H1 (cell line): Measurements from ENCODE around the gene CERS1. TPM values are rescaled to one million over a fixed set of nuclear protein-coding genes. Genes with fewer than 3 reads are reported as not detected.

Experiments used
- CTCF ChIA-PET: fragments of 300-600 bp; sonication (Branson Sonifier 250); formaldehyde crosslinking; loops from one replicate; lab custom pipeline; 2021; ENCODE audit not compliant: partially characterized antibody; lab: Charles Lee
- POLR2A ChIA-PET: fragments of 300-600 bp; sonication (Branson Sonifier 250); formaldehyde crosslinking; loops from one replicate; lab custom pipeline; 2021; ENCODE audit warnings: inconsistent platforms; ENCODE audit not compliant: partially characterized antibody; lab: Charles Lee
- DNase-seq, 2 experiments: peaks; one replicate each; pipeline versions ENCODE4 v3.0.0 to v3.0.0-alpha.2; 2010 to 2022; ENCODE audit warnings: low spot score in 2 of 2, low read depth in 1 of 2, mixed read lengths in 1 of 2
- FAIRE-seq: peaks from 2 replicates; lab custom pipeline; 2011; peaks lifted over from hg19 to GRCh38; lab: Jason Lieb, UNC
- H2AFZ ChIP-seq: 2 replicates; pipeline ENCODE4 v1.8.1; 2012; ENCODE audit warnings: low read length, inconsistent platforms
- H2AK5ac ChIP-seq: 2 replicates; pipeline ENCODE4 v1.6.1; 2013; ENCODE audit warnings: low read depth, low read length
- H2BK120ac ChIP-seq: replicated peaks from 2 replicates; pipeline ENCODE3; 2013; ENCODE audit warnings: low read depth, low read length, inconsistent platforms
- H2BK12ac ChIP-seq: 2 replicates; pipeline ENCODE4 v1.6.1; 2013; ENCODE audit warnings: low read depth, low read length
- H2BK15ac ChIP-seq: 2 replicates; pipeline ENCODE4 v1.6.1; 2013; ENCODE audit warnings: low read length
- H2BK20ac ChIP-seq: 2 replicates; pipeline ENCODE4 v1.6.1; 2013; ENCODE audit warnings: low read length
- H2BK5ac ChIP-seq: 2 replicates; pipeline ENCODE4 v1.6.1; 2013; ENCODE audit warnings: low read depth, low read length
- H3K14ac ChIP-seq: 2 replicates; pipeline ENCODE4 v1.6.1; 2013; ENCODE audit warnings: inconsistent platforms; ENCODE audit not compliant: insufficient read length
- H3K18ac ChIP-seq: 2 replicates; pipeline ENCODE4 v1.6.1; 2013; ENCODE audit warnings: low read length; ENCODE audit errors: extremely low read depth
- H3K23ac ChIP-seq: 2 replicates; pipeline ENCODE4 v1.6.1; 2013; ENCODE audit warnings: inconsistent platforms; ENCODE audit not compliant: insufficient read length
- H3K23me2 ChIP-seq: 2 replicates; pipeline ENCODE4 v1.6.1; 2013; ENCODE audit warnings: low read depth, low read length
- H3K27ac ChIP-seq: 2 replicates; pipeline ENCODE4 v1.6.1; 2011; ENCODE audit warnings: low read depth, low read length, inconsistent platforms
- H3K27me3 ChIP-seq, 4 experiments: replicated peaks in 1 of 4; 1 replicate in 1 of 4; 2 replicates in 3 of 4; pipeline versions ENCODE4 v1.6.1 to v1.8.1; 2011 to 2013; ENCODE audit warnings: low read length in 3 of 4, mild to moderate bottlenecking in 3 of 4, inconsistent platforms in 2 of 4, mixed read lengths in 2 of 4, moderate library complexity in 1 of 4; ENCODE audit not compliant: control insufficient read depth in 3 of 4, insufficient read depth in 3 of 4; ENCODE audit errors: extremely low read depth in 1 of 4
- H3K36me3 ChIP-seq, 4 experiments: 2 replicates each; pipeline versions ENCODE4 v1.6.1 to v1.8.1; 2011 to 2013; ENCODE audit warnings: mild to moderate bottlenecking in 4 of 4, low read length in 3 of 4, moderate library complexity in 2 of 4, control low read depth in 1 of 4, inconsistent platforms in 1 of 4; ENCODE audit not compliant: insufficient read depth in 4 of 4, control insufficient read depth in 2 of 4
- H3K4ac ChIP-seq: replicated peaks from 2 replicates; pipeline ENCODE3; 2013; ENCODE audit warnings: low read length, low read depth, mixed read lengths, inconsistent platforms; ENCODE audit not compliant: insufficient read length
- H3K4me1 ChIP-seq, 4 experiments: replicated peaks in 1 of 4; 1 replicate in 1 of 4; 2 replicates in 3 of 4; pipeline versions ENCODE4 v1.6.1 to v1.8.1; 2011 to 2013; ENCODE audit warnings: low read length in 3 of 4, inconsistent platforms in 2 of 4, mixed read lengths in 1 of 4; ENCODE audit not compliant: insufficient read depth in 4 of 4, control insufficient read depth in 3 of 4
- H3K4me2 ChIP-seq, 2 experiments: 2 replicates each; pipeline versions ENCODE4 v1.6.1 to v1.8.1; 2011 to 2013; ENCODE audit warnings: low read depth in 2 of 2, low read length in 2 of 2, control low read depth in 1 of 2, inconsistent platforms in 1 of 2, mild to moderate bottlenecking in 1 of 2; ENCODE audit not compliant: insufficient read depth in 1 of 2
- H3K4me3 ChIP-seq, 4 experiments: fragments of 200-600, 300-600 bp in 1 of 4; sonication (generic), shearing (Covaris generic), sonication (Bioruptor Twin) in 1 of 4; 2 replicates each; pipeline versions ENCODE4 v1.5.1 to v1.8.1; 2011 to 2016; ENCODE audit warnings: low read length in 4 of 4, low read depth in 3 of 4, control low read depth in 2 of 4, inconsistent platforms in 2 of 4, mild to moderate bottlenecking in 2 of 4, mixed read lengths in 1 of 4, moderate library complexity in 1 of 4; ENCODE audit not compliant: insufficient read depth in 2 of 4; ENCODE audit errors: extremely low read depth in 1 of 4
- H3K56ac ChIP-seq: replicated peaks from 2 replicates; pipeline ENCODE3; 2013; ENCODE audit warnings: low read depth, mild to moderate bottlenecking, mixed read lengths, low read length, inconsistent platforms; ENCODE audit not compliant: insufficient read length
- H3K79me1 ChIP-seq: 2 replicates; pipeline ENCODE4 v1.6.1; 2013; ENCODE audit warnings: low read depth, low read length, control low read depth
- H3K79me2 ChIP-seq, 2 experiments: 2 replicates each; pipeline versions ENCODE4 v1.6.1 to v1.8.1; 2012 to 2013; ENCODE audit warnings: low read length in 2 of 2, mild to moderate bottlenecking in 2 of 2, inconsistent platforms in 1 of 2; ENCODE audit not compliant: insufficient read depth in 2 of 2, control insufficient read depth in 1 of 2
- H3K9ac ChIP-seq, 4 experiments: replicated peaks in 1 of 4; 1 replicate in 1 of 4; 2 replicates in 3 of 4; pipeline versions ENCODE4 v1.6.1 to v1.8.1; 2011 to 2013; ENCODE audit warnings: low read depth in 3 of 4, low read length in 3 of 4, control low read depth in 2 of 4, mild to moderate bottlenecking in 2 of 4, moderate library complexity in 2 of 4, inconsistent platforms in 1 of 4; ENCODE audit errors: extremely low read depth in 1 of 4
- H3K9me3 ChIP-seq, 2 experiments: 2 replicates each; pipeline versions ENCODE4 v1.6.1 to v1.8.1; 2012 to 2013; ENCODE audit warnings: mild to moderate bottlenecking in 2 of 2, moderate library complexity in 2 of 2, control low read depth in 1 of 2, inconsistent platforms in 1 of 2, low read depth in 1 of 2, low read length in 1 of 2, mixed read lengths in 1 of 2; ENCODE audit not compliant: insufficient read depth in 2 of 2
- H4K20me1 ChIP-seq, 2 experiments: replicated peaks in 1 of 2; 2 replicates each; pipeline versions ENCODE3 to v1.8.1; 2011 to 2013; ENCODE audit warnings: inconsistent platforms in 2 of 2, low read length in 2 of 2, mild to moderate bottlenecking in 1 of 2; ENCODE audit not compliant: insufficient read depth in 2 of 2, control insufficient read depth in 1 of 2
- H4K5ac ChIP-seq: 2 replicates; pipeline ENCODE4 v1.6.1; 2013; ENCODE audit warnings: low read length, low read depth, mixed read lengths, inconsistent platforms; ENCODE audit not compliant: insufficient read length
- H4K8ac ChIP-seq: 2 replicates; pipeline ENCODE4 v1.8.0; 2013; ENCODE audit warnings: mild to moderate bottlenecking, moderate library complexity, low read length, inconsistent platforms; ENCODE audit not compliant: insufficient read depth; ENCODE audit errors: extremely low read depth
- H4K91ac ChIP-seq: replicated peaks from 2 replicates; pipeline ENCODE3; 2013; ENCODE audit warnings: low read length, mixed read lengths, inconsistent platforms; ENCODE audit not compliant: insufficient read length
- CBX5 ChIP-seq: fragments of 300-800, 300-1000 bp; sonication (generic); IDR thresholded peaks from 2 replicates; pipeline ENCODE4 v1.7.1; 2016; ENCODE audit warnings: antibody characterized with exemption, low read length, low read depth
- CHD1 ChIP-seq: IDR thresholded peaks from 2 replicates; pipeline ENCODE4 v1.6.1; 2012; ENCODE audit warnings: low read depth, low read length, improper control_type of control experiment
- CTBP2 ChIP-seq: IDR thresholded peaks from 2 replicates; pipeline ENCODE4 v1.7.0; 2011; ENCODE audit warnings: borderline replicate concordance, mild to moderate bottlenecking, moderate library complexity, mixed read lengths, low read length; ENCODE audit not compliant: insufficient read depth, insufficient read length
- E2F6 ChIP-seq: IDR thresholded peaks from 2 replicates; pipeline ENCODE4 v1.6.1; 2012; ENCODE audit warnings: inconsistent platforms
- EZH2 ChIP-seq: fragments of 200-600 bp; sonication (generic); IDR thresholded peaks from 2 replicates; pipeline ENCODE4 v1.7.1; 2012; ENCODE audit warnings: low read depth, mild to moderate bottlenecking, moderate library complexity, low read length, inconsistent platforms; ENCODE audit not compliant: severe bottlenecking
- GTF2F1 ChIP-seq: IDR thresholded peaks from 2 replicates; pipeline ENCODE4 v1.6.1; 2012; ENCODE audit warnings: low read depth, low read length, improper control_type of control experiment, borderline replicate concordance
- KDM4A ChIP-seq: IDR thresholded peaks from one replicate; pipeline ENCODE4 v1.7.1; 2012; ENCODE audit warnings: low read depth, mild to moderate bottlenecking, moderate library complexity, low read length, inconsistent platforms; ENCODE audit not compliant: severe bottlenecking
- SIN3A ChIP-seq, 2 experiments: IDR thresholded peaks in 1 of 2; conservative IDR thresholded peaks in 1 of 2; 2 replicates each; pipeline ENCODE4 v1.6.1; 2011 to 2012; ENCODE audit warnings: low read length in 2 of 2, improper control_type of control experiment in 1 of 2, low read depth in 1 of 2, mild to moderate bottlenecking in 1 of 2
- SP4 ChIP-seq: IDR thresholded peaks from 2 replicates; pipeline ENCODE4 v1.6.1; 2012; ENCODE audit warnings: low read length, inconsistent platforms
- TAF7 ChIP-seq: optimal IDR thresholded peaks from 2 replicates; pipeline ENCODE3; 2011; ENCODE audit warnings: low read depth, mild to moderate bottlenecking, inconsistent platforms, low read length, moderate library complexity, borderline replicate concordance
- WGBS, 2 experiments: shearing (Covaris generic) in 1 of 2; methylation state at CpG; one replicate each; pipeline versions ENCODE4 v1.1.6 to v1.1.7; 2013 to 2015; ENCODE audit warnings: low lambda C conversion rate in 2 of 2, mixed read lengths in 2 of 2, inconsistent platforms in 1 of 2, low coverage in 1 of 2, missing lambda C conversion rate in 1 of 2; ENCODE audit not compliant: insufficient replicate concordance in 2 of 2, insufficient coverage in 1 of 2, insufficient read length in 1 of 2; ENCODE audit errors: extremely low coverage in 1 of 2, missing lambda C conversion rate in 1 of 2; 5-methylcytosine and 5-hydroxymethylcytosine counted together
- polyA plus RNA-seq, 7 experiments: library from polyadenylated mRNA; depleted of rRNA in 3 of 7; stranded (reverse) in 5 of 7; unstranded in 2 of 7; fragments of >200 nt in 5 of 7; fragments of 200-250 nt in 2 of 7; gene quantifications; 1 replicate in 5 of 7; 2 replicates in 1 of 7; 4 replicates in 1 of 7; pipeline versions ENCODE4 v1.2.1 to v1.2.3, GENCODE V29; 2011 to 2013; ENCODE audit warnings: missing spikeins in 2 of 7, mixed read lengths in 2 of 7
- total RNA-seq: library from RNA; stranded (reverse); fragmentation: NEBNext Ultra II Directional; extraction: Animal tissue kit (Norgen Biotek cat#: 25700); gene quantifications from 2 replicates; pipeline ENCODE4 v1.2.1, GENCODE V29; 2021
- TF ChIP-seq, protein P1 (sequence below): IDR thresholded peaks from 2 replicates; pipeline ENCODE4 v1.6.1; 2012; ENCODE audit warnings: inconsistent platforms

Gene CERS1
- total and polyA plus RNA-seq, 2 of the 8 experiments (the other 6 are each of a cell fraction or from before 2014, with no cell fraction given) = 18.6 to 51.0 TPM

DNA sequence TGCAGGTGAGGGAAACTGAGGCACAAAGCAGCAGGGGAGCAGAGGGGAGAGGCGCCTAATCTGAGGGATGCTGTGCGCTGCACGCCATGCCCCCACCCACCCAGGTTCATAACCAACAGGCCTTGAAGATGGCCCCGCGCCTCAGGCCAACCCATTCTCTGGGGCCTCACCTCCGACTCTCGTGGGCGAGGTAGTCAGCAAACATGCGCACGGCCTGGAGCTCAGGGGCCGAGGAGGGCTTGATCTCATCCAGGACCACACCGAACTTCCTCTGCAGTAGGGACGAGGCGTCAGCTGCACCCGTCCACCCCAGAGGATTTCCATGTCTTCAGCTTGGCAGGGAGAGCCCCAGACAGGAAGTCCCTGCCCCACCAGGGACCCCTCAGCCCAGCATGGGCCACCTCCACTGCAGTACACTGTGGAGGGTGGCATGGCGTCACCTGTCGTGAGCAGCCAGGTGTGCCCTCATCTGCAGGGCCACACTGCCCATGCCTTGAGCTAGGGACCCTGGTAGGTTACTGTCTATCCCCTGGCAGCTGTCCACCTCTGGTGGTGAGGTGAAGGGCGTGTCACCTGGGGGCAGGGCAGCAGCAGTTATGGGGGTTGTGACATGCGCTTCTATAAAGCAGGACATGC lies 15.0 kb upstream of the CERS1 start:
- Histone ChIP-seq H4K8ac (no peak overlapping the region), H3K4me1 (no peaks in the 10 kb centered on the region), H4K20me1 (peaks cover 6 to 28% of the 10 kb centered on the region in 2 experiments), H3K14ac (no peak overlapping the region), H3K27ac (no peak overlapping the region), H3K9me3 (no peaks in the 10 kb centered on the region), H2BK5ac (no peak overlapping the region), H2BK15ac (no peak overlapping the region), H4K5ac (no peak overlapping the region), H3K18ac (no peak overlapping the region), H3K4me2 (no peak overlapping the region), H2BK20ac (no peak overlapping the region), H2AFZ (no peak overlapping the region), H3K23me2 (no peaks in the 10 kb centered on the region), H2BK120ac (no peak overlapping the region), H3K27me3 (no peaks in the 10 kb centered on the region), H3K79me2 (peaks cover 0 to 4% of the 10 kb centered on the region in 2 experiments; a peak in 1 of 4 replicates), H3K4me3 (no peak overlapping the region), H2AK5ac (no peak overlapping the region), H2BK12ac (no peak overlapping the region), H3K79me1 (peaks cover 8% of the 10 kb centered on the region), H3K56ac (no peak overlapping the region), H3K23ac (no peak overlapping the region), H3K36me3 (peaks cover 0 to 26% (median 7%) of the 10 kb centered on the region in 4 experiments; a peak in 4 of 8 replicates), H3K4ac (no peak overlapping the region), H4K91ac (no peak overlapping the region), H3K9ac (no peak overlapping the region)
- no peak for DNase-seq
- CTCF ChIA-PET = interaction anchor here (1.2 to 2.1 kb wide), 2 partner anchors 12 to 89 kb away, joined by 4 to 6 read pairs; no protein-coding TSS in a partner anchor
- no peak for FAIRE-seq
- POLR2A ChIA-PET = interaction anchor here (0.7 to 3.2 kb wide), 3 partner anchors 8 to 13 kb away, joined by 3 to 13 read pairs (median 9); partner anchors contain the start of genes COPE and DDX49
- WGBS, 2 experiments = 94% methylated on average over 19 of the region's 19 CpGs; no CpG with 5 or more reads in 1 of the 2 experiments
- TF ChIP-seq TAF7 = no peak
- TF ChIP-seq CTBP2 = no peak
- TF ChIP-seq GTF2F1 = no peak
- TF ChIP-seq, protein P1, sequence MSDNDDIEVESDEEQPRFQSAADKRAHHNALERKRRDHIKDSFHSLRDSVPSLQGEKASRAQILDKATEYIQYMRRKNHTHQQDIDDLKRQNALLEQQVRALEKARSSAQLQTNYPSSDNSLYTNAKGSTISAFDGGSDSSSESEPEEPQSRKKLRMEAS = no peak
- TF ChIP-seq CBX5 = no peak
- TF ChIP-seq KDM4A = no peak
- no peak for TF ChIP-seq E2F6
- TF ChIP-seq SIN3A (conservative IDR thresholded peaks at IDR 0.05 in 1 of 2, IDR thresholded peaks at IDR 0.05 in 1 of 2; ENCODE audit: low read depth in 1 of 2, low read length in 2 of 2) = no peak
- no peak for TF ChIP-seq CHD1
- TF ChIP-seq SP4 = no peak
- TF ChIP-seq EZH2 = no peak
